Right lobe of liver (tissue), 4 donors: ENCODE data around the gene FHIT.

Experiments
- POLR2A ChIP-seq: fragments of 450-650 bp; IDR thresholded peaks from one replicate; pipeline ENCODE4 v1.6.1; 2017; ENCODE audit warnings: antibody characterized with exemption, mild to moderate bottlenecking
- TF ChIP-seq, protein P1 (sequence below), 4 donors: fragments of 200-600 bp in 3 of 4; fragments of 450-650 bp in 1 of 4; IDR thresholded peaks; one replicate each; pipeline versions ENCODE4 v1.5.1 to v1.8.0; 2016 to 2022; ENCODE audit warnings: antibody characterized with exemption in 4 of 4, mild to moderate bottlenecking in 2 of 4
- donor health status: DM: no; HTN: no; CAD: no.
- donor health status: DM: no; HTN: no; CAD: no.
- donor health status: DM: no; HTN: yes; CAD: no.

DNA sequence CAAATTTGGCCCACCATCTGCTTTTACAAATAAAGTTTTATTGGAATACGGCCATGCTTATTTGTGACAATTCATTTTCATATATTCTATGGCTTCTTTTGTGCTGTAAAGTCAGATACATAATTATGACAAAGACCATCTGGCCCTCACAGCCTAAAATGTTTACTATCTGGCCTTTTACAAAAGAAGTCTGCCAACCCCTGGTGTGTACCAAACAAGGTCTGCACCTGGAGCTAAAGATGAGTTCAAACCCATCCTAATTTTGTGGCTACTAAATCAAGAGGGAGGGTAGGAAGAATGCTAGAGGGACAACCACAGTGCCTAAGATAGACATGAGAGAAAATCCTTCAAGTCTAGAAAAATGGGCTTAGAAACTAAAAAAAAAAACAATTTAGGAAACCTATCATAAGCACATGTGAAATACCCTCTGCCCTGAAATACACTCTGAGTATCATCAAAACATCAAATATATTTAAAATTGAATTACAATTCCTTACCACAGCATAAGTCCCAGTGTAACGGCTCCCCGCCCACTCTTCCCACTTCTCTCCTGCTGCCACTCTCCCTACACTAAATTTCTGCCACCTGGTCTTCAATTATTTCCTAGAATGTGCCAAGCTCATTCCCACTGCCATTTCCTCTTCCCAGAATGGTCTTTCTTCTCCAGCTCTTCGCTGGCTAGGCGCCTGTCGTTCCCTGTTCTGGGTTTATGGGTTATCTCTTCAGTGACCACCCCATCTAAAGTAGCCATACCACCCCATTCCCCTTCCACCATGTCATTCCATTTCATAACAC is 1250.7 kb downstream of the FHIT start:
- TF ChIP-seq, protein P1, sequence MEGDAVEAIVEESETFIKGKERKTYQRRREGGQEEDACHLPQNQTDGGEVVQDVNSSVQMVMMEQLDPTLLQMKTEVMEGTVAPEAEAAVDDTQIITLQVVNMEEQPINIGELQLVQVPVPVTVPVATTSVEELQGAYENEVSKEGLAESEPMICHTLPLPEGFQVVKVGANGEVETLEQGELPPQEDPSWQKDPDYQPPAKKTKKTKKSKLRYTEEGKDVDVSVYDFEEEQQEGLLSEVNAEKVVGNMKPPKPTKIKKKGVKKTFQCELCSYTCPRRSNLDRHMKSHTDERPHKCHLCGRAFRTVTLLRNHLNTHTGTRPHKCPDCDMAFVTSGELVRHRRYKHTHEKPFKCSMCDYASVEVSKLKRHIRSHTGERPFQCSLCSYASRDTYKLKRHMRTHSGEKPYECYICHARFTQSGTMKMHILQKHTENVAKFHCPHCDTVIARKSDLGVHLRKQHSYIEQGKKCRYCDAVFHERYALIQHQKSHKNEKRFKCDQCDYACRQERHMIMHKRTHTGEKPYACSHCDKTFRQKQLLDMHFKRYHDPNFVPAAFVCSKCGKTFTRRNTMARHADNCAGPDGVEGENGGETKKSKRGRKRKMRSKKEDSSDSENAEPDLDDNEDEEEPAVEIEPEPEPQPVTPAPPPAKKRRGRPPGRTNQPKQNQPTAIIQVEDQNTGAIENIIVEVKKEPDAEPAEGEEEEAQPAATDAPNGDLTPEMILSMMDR (IDR thresholded peaks at IDR 0.05), result no peak
- TF ChIP-seq POLR2A, result no peak
